ENCODE measurements around the gene DSCAML1.

Gene DSCAML1

GRCh38 chr11:117686711-117687110 lies 110.3 kb downstream of the DSCAML1 start:
- peak in 1 of 3 donors; percentile 10 for DNase-seq

GRCh38 chr11:117685566-117685965 lies 111.5 kb downstream of the DSCAML1 start:
- DNase-seq: no peak

- no peak for DNase-seq
Measured at GRCh38 chr11:117684731-117685130, 112.3 kb downstream of the DSCAML1 start.

DNA sequence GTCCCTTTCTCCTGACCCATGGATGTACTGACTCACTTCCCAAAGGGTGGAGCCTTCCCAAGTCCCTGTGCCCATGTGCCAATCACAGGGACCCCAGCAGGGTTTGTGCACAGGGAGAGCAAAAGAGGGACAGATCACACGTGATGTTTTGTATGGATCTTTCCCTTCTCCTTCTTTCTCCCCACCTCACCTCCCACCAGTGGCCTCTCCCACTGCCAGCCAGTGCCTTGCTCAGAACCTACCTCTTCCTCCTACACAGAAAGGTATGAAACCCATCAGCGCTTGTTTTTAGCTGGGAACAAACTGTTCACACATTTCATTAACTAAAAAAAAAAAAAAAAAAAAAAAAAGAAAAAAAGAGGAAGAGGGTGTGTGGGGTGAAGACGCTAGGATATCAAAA lies 112.9 kb downstream of the DSCAML1 start:
- no peak for DNase-seq

DNA sequence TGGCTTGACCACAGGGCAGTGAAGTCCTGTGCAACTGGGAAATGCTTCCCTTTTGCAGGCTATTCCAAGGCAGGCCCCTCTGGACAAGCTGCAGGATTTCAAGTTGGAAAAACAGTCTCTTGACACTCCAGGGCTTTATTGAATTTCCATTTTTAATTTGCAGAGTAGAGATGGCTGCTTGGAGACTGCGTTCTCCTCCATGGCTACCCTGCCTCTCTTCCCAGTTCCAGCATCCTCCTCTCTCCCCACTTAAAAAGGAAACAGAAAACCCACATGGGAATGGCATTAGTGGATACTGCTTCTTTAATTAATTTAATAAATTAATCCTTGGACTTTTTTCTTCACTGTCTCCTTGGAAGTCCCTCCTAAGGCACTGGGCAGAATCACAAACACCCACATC lies 115.6 kb downstream of the DSCAML1 start:
- no peak for DNase-seq

DNA sequence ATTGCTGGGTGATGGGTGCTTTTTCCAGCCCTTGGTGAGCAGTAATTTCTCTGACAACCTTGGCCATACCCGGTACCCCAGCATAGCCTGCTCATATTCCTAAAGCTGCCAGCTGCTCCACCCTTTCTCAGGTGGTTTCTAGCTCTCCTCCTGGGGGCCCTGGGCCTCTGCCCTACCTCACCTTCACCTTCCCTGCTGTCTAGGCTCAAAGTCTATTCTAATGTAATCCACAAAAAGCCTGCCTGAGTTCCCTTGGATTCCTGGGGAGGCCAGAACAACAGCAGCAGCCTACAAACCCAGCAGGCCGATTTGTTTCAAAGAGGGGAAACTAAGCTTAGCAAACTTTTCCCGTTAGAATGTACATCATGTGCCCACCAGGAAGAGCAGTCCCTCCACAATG lies 117.6 kb downstream of the DSCAML1 start:
- no peak for DNase-seq

DNA sequence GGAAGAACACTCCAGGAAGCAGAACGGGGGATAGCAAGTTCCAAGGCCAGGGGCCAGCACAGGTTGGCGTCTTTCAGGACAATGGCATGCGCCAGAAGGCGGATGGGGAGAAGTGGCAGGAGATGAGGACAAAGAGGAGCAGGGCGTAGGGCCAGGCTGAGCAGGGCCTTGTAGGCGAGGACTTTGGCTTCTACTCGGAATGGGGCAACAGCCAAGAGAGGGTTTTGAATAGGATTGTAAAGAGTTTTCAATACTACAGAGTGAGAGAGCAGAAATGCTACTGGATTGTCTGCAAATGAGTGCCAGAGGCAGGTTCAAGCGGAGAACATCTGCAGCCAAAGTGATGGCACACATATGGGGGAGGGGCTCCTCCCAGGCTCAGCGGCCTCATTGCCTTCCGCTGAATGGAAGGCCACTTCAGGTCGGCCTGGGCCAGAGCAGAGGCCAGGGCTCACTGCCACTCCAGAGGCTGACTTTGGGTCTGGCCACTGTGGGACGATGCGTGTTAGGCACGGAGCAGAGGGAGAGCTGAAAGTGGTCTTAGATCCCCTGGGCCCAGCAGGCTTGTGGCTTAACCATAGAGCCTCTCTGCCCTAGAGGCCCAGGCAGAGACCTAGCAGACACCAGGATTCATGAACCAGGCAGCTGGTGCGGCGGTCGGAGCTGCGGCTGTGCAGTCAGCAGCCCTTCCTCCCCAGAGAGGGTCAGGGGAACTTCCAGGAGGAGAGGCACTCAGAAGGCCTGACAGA lies 118.2 kb downstream of the DSCAML1 start:
- no peak for DNase-seq

GRCh38 chr11:117677729-117678310 lies 119.2 kb downstream of the DSCAML1 start:
- no peak for DNase-seq

DNA sequence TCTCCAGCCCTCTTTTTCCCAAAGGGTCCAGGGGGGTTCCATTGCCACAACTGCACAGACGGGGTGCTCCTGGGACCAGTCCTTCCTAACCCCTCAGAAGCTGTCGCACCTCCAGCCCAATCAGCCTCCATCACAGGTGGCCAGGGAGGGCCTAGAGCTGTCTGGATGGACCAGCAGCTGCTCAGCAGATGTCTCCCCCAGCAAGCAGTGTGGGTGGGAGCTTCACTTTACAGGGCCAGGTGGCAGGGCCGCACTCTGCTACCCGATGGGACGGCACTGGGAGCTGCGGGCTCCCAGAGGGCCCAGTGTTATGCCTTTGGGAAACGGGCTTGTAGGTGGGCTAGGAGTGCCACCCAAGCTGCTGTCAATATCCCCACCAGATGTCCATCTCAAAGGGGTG lies 120.5 kb downstream of the DSCAML1 start:
- DNase-seq: no peak

- no peak for DNase-seq
Measured at GRCh38 chr11:117673602-117674001, 123.4 kb downstream of the DSCAML1 start.

- no peak for DNase-seq
Measured at GRCh38 chr11:117671370-117671769, 125.6 kb downstream of the DSCAML1 start.

- DNase-seq: no peak
Measured at GRCh38 chr11:117670924-117671323, 126.1 kb downstream of the DSCAML1 start.

GRCh38 chr11:117670443-117670842 lies 126.6 kb downstream of the DSCAML1 start:
- no peak for DNase-seq

GRCh38 chr11:117669616-117670015 lies 127.4 kb downstream of the DSCAML1 start:
- DNase-seq: no peak

- DNase-seq: no peak
Measured at GRCh38 chr11:117669062-117669461, 128.0 kb downstream of the DSCAML1 start.

DNA sequence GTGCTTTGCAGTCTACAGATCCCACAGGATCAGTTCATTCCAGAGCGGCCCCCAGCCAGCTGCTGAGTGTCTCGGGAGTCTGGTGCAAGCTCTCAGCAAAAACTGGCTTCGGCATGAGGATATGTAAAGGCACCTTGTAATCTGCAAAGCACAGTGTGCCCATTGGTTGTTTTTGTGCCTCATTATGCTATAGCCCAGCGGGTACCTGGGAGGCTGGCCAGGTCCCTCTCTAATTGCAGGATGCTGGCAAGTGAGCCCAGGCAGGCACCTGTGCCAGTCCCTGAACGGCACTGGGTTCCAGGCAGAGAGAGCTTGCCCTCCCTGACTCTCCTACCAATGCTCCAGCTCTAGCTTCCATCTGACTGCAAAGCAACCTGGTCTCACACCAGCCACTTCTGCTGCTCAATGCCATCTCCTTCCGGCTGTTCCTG lies 128.7 kb downstream of the DSCAML1 start:
- DNase-seq: no peak

- DNase-seq: peak in 1 of 3 donors; percentile 18
Measured at GRCh38 chr11:117664897-117665296, 132.1 kb downstream of the DSCAML1 start.

- no peak for DNase-seq
Measured at GRCh38 chr11:117663821-117664220, 133.2 kb downstream of the DSCAML1 start.

DNA sequence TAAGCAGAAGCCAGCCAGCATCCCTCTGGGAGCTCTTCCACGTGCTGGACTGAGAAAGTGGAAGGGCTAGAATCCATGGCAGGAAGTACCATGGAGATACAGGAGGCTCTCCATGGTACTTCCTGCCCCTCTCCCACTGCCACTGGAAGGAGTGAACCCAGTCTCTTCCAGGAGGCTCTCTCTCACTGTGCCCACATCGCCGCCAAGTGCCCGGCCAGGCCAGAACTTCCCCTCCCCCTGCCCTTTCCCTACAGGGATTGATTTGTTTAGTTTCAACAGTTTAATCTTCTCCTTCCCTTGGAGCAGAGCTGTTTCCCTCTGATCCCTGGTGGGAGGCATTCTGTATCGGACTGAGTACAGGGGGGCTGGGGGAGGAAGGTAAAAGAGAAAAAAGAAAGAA lies 133.6 kb downstream of the DSCAML1 start:
- DNase-seq: no peak

DNA sequence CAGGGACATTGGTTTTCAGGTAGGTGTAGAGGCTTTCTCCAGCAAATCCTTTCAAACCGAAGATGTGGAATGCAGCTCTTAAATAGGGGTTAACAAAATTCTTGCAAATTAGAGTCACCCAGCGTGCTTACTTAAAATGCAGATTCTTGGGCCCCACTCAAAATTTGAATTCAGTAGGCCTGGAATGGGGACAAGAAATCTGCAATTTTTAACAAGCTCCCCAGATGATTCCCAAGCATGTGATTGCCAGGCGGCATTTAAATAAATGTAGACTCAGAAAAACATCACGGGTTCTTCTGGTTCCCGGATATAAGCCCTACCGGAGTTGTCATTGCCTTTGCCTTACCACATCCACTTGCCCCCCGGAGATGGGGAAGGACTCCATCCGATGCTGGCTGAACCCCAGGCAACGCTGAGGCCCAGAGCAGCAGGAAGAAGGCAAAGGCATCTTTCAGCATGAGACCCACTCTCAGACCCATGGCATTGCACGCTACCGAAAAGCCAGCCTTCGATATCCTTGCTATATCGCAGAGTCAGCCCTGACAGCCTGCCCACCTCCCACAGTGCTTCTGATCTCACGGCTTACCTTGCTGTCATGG lies 134.2 kb downstream of the DSCAML1 start:
- no peak for DNase-seq

- no peak for DNase-seq
Measured at GRCh38 chr11:117662255-117662654, 134.8 kb downstream of the DSCAML1 start.

DNA sequence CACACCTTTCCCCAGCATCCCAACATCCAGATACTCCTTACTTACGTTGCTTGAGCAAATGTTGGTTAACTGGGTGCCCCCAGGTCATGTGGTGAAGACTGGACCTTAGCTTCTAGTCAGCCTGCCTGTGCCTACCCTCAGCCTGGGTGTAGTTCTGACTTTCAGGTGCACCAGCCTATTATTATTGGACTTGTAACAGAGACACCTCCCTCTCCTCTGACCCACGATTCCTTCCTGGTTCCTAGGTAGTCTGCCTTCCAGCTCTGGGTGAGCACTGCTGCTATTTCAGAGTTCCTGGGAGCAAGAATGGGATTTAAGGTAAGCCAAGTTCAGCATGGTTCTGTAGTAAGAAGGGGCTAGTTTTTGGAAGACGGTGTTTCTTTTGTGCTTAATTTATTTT lies 138.2 kb downstream of the DSCAML1 start:
- DNase-seq: no peak

DNA sequence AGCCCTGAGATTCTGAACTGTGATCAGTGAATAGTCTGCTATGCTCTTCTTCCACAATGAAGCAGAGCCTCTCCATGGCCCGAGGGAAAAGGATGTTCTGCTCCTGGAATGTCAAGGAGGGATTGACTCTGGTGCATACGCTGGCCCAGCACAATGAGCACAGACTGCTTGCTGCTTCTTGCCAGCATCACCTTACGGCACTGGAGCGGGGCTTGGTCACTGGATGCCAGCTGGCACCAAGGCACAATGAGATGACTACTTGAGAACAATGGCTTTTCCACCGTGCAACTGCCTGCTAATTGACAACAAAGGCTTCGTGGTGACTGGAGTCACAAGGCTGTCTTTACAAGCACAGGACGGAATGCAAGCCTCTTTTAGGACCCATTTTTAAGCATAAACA lies 139.2 kb downstream of the DSCAML1 start:
- DNase-seq: no peak

Data from suppressor macrophage treated with lipopolysaccharide for 1 hour (primary cell).